OCI-LY7 (cell line): Measurements from ENCODE around the gene PTPRE. TPM values are rescaled to one million over a fixed set of nuclear protein-coding genes. Genes with fewer than 3 reads are reported as not detected.

Experiments
- BruUV-seq: library from RNA; stranded (reverse); fragments of 400-500 nt; replicated peaks from 2 replicates; lab custom pipeline; 2021; lab: Mats Ljungman, UMichigan
- CTCF ChIA-PET: fragments of 300-600 bp; sonication (Branson Sonifier 250); formaldehyde crosslinking; loops from one replicate; lab custom pipeline; 2022; ENCODE audit warnings: antibody characterized with exemption; ENCODE audit not compliant: unreplicated experiment; lab: Charles Lee
- POLR2A ChIA-PET: fragments of 300-600 bp; sonication (Branson Sonifier 250); formaldehyde crosslinking; loops from one replicate; lab custom pipeline; 2022; ENCODE audit warnings: antibody characterized with exemption; lab: Charles Lee
- DNase-seq: peaks from one replicate; pipeline ENCODE4 v3.0.0-alpha.2; 2015; ENCODE audit warnings: low spot score
- H2AFZ ChIP-seq: fragments of 200-600 bp; sonication (generic), shearing (Covaris generic); 2 replicates; pipeline ENCODE4 v1.6.1; 2014; ENCODE audit warnings: mild to moderate bottlenecking, antibody characterized with exemption, low read length, moderate library complexity
- H3K27ac ChIP-seq: fragments of 200-600 bp; sonication (generic); 2 replicates; pipeline ENCODE4 v1.5.1; 2014; ENCODE audit warnings: mixed run types, low read depth, mild to moderate bottlenecking, moderate library complexity, low read length, inconsistent platforms; ENCODE audit not compliant: poor library complexity, severe bottlenecking
- H3K36me3 ChIP-seq: fragments of 200-600 bp; sonication (generic); 2 replicates; pipeline ENCODE4 v1.6.1; 2014; ENCODE audit warnings: mild to moderate bottlenecking, antibody characterized with exemption, low read length, moderate library complexity, mixed read lengths; ENCODE audit not compliant: insufficient read depth
- H3K4me1 ChIP-seq: fragments of 200-600 bp; sonication (generic); 2 replicates; pipeline ENCODE4 v1.5.1; 2014; ENCODE audit warnings: mild to moderate bottlenecking, low read length; ENCODE audit not compliant: insufficient read depth, poor library complexity, severe bottlenecking
- H3K4me2 ChIP-seq: fragments of 200-600 bp; sonication (generic); 2 replicates; pipeline ENCODE4 v1.6.1; 2014; ENCODE audit warnings: mild to moderate bottlenecking, low read length
- H3K4me3 ChIP-seq: fragments of 200-600 bp; sonication (generic); 2 replicates; pipeline ENCODE4 v1.5.1; 2014; ENCODE audit warnings: mild to moderate bottlenecking, low read depth, low read length; ENCODE audit not compliant: poor library complexity, severe bottlenecking
- H3K79me2 ChIP-seq: fragments of 200-600 bp; sonication (generic); 2 replicates; pipeline ENCODE4 v1.6.1; 2016; ENCODE audit warnings: low read depth, mild to moderate bottlenecking, low read length, moderate library complexity, mixed read lengths; ENCODE audit not compliant: insufficient read depth
- H3K9me2 ChIP-seq: fragments of 200-600 bp; sonication (generic); 2 replicates; pipeline ENCODE4 v1.6.1; 2016; ENCODE audit warnings: mild to moderate bottlenecking, low read length, mixed read lengths; ENCODE audit not compliant: insufficient read depth
- H3K9me3 ChIP-seq: fragments of 200-600 bp; sonication (generic); 2 replicates; pipeline ENCODE4 v1.6.1; 2014; ENCODE audit warnings: mild to moderate bottlenecking, mixed run types, low read length, mixed read lengths
- H4K20me1 ChIP-seq: fragments of 200-600 bp; sonication (generic); 2 replicates; pipeline ENCODE4 v1.6.1; 2014; ENCODE audit warnings: mild to moderate bottlenecking, antibody characterized with exemption, low read length, moderate library complexity, mixed read lengths; ENCODE audit not compliant: insufficient read depth
- CTCF ChIP-seq: fragments of 200-600 bp; sonication (generic); conservative IDR thresholded peaks from 2 replicates; pipeline ENCODE4 v1.5.1; 2014; ENCODE audit warnings: mild to moderate bottlenecking, antibody characterized with exemption, low read length, moderate library complexity, mixed read lengths
- EZH2phosphoT487 ChIP-seq: fragments of 200-600 bp; sonication (generic); IDR thresholded peaks from 2 replicates; pipeline ENCODE4 v1.6.1; 2018; ENCODE audit warnings: low read depth, borderline replicate concordance, mild to moderate bottlenecking, mixed run types, antibody characterized with exemption, low read length, moderate library complexity, mixed read lengths
- intact Hi-C: fragments of 100-400 bp; cut with micrococcal nuclease; formaldehyde crosslinking; loops from one replicate; pipeline ENCODE4 v1.10.0; 2022; ENCODE audit not compliant: unreplicated experiment
- total RNA-seq, 2 experiments: library from RNA; depleted of rRNA in 1 of 2; stranded (reverse); fragments of >200 nt in 1 of 2; shearing (Covaris generic) in 1 of 2; gene quantifications; 2 replicates each; pipeline ENCODE4 v1.2.3, GENCODE V29; 2014 to 2022

Gene PTPRE
- total RNA-seq, 2 experiments from 2014 or later, result 6.8 to 8.3 TPM

- Histone ChIP-seq H3K36me3 (peaks cover 3% of the 10 kb centered on the region; the same call in 1 of the 2 replicates), H3K9me2 (no peaks in the 10 kb centered on the region), H3K4me2 (no peak overlapping the region), H3K9me3 (no peaks in the 10 kb centered on the region), H4K20me1 (no peaks in the 10 kb centered on the region), H2AFZ (no peak overlapping the region), H3K4me3 (no peak overlapping the region), H3K27ac (no peak overlapping the region), H3K4me1 (no peaks in the 10 kb centered on the region), H3K79me2 (no peaks in the 10 kb centered on the region)
- ChIA-PET POLR2A (interaction anchor here (0.6 kb wide), 2 partner anchors 18 to 37 kb away, joined by 4 read pairs; no protein-coding TSS in a partner anchor), CTCF (no interaction called here)
- BruUV-seq, result no TSS peak
- intact Hi-C loops, result no loop called here
- DNase-seq, result no peak
- TF ChIP-seq EZH2phosphoT487 (no peak), CTCF (no peak)
These were observed 174.8 kb downstream of the PTPRE start for GRCh38 chr10:128081720-128082119.

DNA sequence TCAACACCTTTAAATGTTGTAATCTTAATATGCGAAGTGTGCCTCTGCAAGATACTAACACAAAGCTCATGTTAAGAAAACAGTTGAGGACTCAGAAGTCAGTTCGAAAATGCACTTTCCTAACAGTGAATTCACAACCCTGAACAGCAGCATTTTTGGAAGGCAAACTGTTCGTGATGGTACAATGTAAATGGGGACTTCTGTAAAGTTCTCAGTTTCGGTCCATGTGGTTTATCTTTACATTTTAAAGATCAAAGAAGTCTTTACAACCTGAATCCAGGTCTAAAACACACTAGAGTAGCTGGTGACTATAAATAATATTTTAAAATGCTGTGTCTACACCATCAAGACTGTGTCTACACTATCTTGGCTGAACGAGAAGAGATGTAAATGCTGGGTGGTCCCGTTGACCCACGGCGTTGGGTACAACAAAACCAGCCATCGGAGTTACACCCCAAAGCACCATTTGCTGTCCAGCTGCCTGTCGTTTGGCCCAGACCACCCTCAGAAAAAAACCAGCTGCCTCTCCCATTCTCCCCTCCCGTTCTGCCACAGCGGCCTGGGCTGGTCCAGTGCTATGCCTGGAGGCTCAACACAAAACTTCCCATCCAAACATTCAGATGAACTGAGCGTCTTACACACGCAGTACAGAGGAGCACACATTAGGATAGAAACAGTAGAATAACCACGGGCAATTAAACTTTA lies 176.4 kb downstream of the PTPRE start:
- no peak for TF ChIP-seq CTCF
- TF ChIP-seq EZH2phosphoT487, result no peak
- no TSS peak for BruUV-seq
- Histone ChIP-seq H3K36me3 (no peaks in the 10 kb centered on the region), H3K4me3 (no peak overlapping the region), H3K9me3 (no peaks in the 10 kb centered on the region), H2AFZ (no peak overlapping the region), H3K4me2 (no peak overlapping the region), H4K20me1 (no peaks in the 10 kb centered on the region; the same call in 1 of the 2 replicates), H3K79me2 (no peaks in the 10 kb centered on the region), H3K4me1 (peaks cover 2% of the 10 kb centered on the region), H3K27ac (no peak overlapping the region), H3K9me2 (no peaks in the 10 kb centered on the region)
- POLR2A ChIA-PET, result interaction anchor here (0.7 to 1.3 kb wide), 3 partner anchors 17 to 124 kb away, joined by 3 to 4 read pairs (median 3); no protein-coding TSS in a partner anchor
- DNase-seq, result no peak
- CTCF ChIA-PET, result interaction anchor here (1.1 kb wide), 1 partner anchor 47 kb away, joined by 3 read pairs; no protein-coding TSS in a partner anchor
- intact Hi-C loops, result no loop called here

- TF ChIP-seq EZH2phosphoT487 (no peak), CTCF (no peak)
- CTCF ChIA-PET, result interaction anchor here (1.1 kb wide), 1 partner anchor 48 kb away, joined by 3 read pairs; no protein-coding TSS in a partner anchor
- DNase-seq, result no peak
- Histone ChIP-seq H3K4me2 (no peak overlapping the region), H3K79me2 (no peaks in the 10 kb centered on the region), H3K4me3 (no peak overlapping the region), H3K27ac (no peak overlapping the region), H3K9me3 (no peaks in the 10 kb centered on the region), H2AFZ (no peak overlapping the region), H3K4me1 (peaks cover 2% of the 10 kb centered on the region), H3K36me3 (no peaks in the 10 kb centered on the region), H3K9me2 (no peaks in the 10 kb centered on the region), H4K20me1 (no peaks in the 10 kb centered on the region; the same call in 1 of the 2 replicates)
- no TSS peak for BruUV-seq
- intact Hi-C loops, result no loop called here
- POLR2A ChIA-PET, result interaction anchor here (0.7 to 1.3 kb wide), 2 partner anchors 16 to 125 kb away, joined by 3 to 4 read pairs; no protein-coding TSS in a partner anchor
These were observed 177.5 kb downstream of the PTPRE start for GRCh38 chr10:128084364-128084763.
